HEK293 (cell line): ENCODE measurements around the gene STARD13.

ENCODE experiments used
- CTCF ChIA-PET: fragments of 350-600 bp; formaldehyde crosslinking; extraction: SDS; loops from one replicate; lab custom pipeline; 2021; ENCODE audit warnings: antibody characterized with exemption; lab: Yijun Ruan, JAX
- POLR2A ChIA-PET: fragments of 300-600 bp; formaldehyde crosslinking; extraction: SDS; loops from one replicate; lab custom pipeline; 2020; ENCODE audit warnings: antibody characterized with exemption, inconsistent platforms; lab: Yijun Ruan, JAX
- H3K27ac ChIP-seq: fragments of 200-500 bp; sonication (Bioruptor generic); 2 replicates; pipeline ENCODE4 v1.5.1; 2014; ENCODE audit warnings: low read depth, low read length, control low read depth, inconsistent platforms; ENCODE audit errors: extremely low read depth
- H3K36me3 ChIP-seq, 2 experiments: fragments of 200-500 bp in 1 of 2; sonication (Bioruptor generic) in 1 of 2; 1 replicate in 1 of 2; 2 replicates in 1 of 2; pipeline ENCODE4 v1.5.1; 2014 to 2017; ENCODE audit warnings: inconsistent platforms in 2 of 2, low read length in 2 of 2; ENCODE audit not compliant: control insufficient read depth in 2 of 2, insufficient read depth in 1 of 2
- H3K4me1 ChIP-seq: fragments of 200-500 bp; sonication (Bioruptor generic); 2 replicates; pipeline ENCODE4 v1.5.1; 2014; ENCODE audit warnings: mild to moderate bottlenecking, low read length, inconsistent platforms; ENCODE audit not compliant: control insufficient read depth, insufficient read depth
- H3K4me3 ChIP-seq: 2 replicates; pipeline ENCODE4 v1.5.1; 2011; ENCODE audit warnings: low read depth, mild to moderate bottlenecking, control low read depth, low read length, moderate library complexity
- H3K9me3 ChIP-seq: fragments of 200-500 bp; sonication (Bioruptor generic); 2 replicates; pipeline ENCODE4 v1.5.1; 2014; ENCODE audit warnings: low read depth, low read length, inconsistent platforms; ENCODE audit not compliant: control insufficient read depth, insufficient read depth
- ELK4 ChIP-seq: IDR thresholded peaks from 2 replicates; pipeline ENCODE4 v1.6.1; 2011; ENCODE audit warnings: mild to moderate bottlenecking, low read depth, low read length, borderline replicate concordance
- GLI2 ChIP-seq: fragments of 450-650 bp; formaldehyde crosslinking; IDR thresholded peaks from 2 replicates; pipeline ENCODE4; 2017; ENCODE audit warnings: missing biosample characterization, missing genetic modification characterization, low read depth, borderline replicate concordance
- GLIS1 ChIP-seq: fragments of 450-650 bp; formaldehyde crosslinking; IDR thresholded peaks from 2 replicates; pipeline ENCODE4 v1.5.1; 2016; ENCODE audit warnings: missing biosample characterization, missing genetic modification characterization
- PRDM6 ChIP-seq: fragments of 450-650 bp; formaldehyde crosslinking; IDR thresholded peaks from 2 replicates; pipeline ENCODE4 v1.5.1; 2017; ENCODE audit warnings: missing biosample characterization, missing genetic modification characterization
- SALL2 ChIP-seq: fragments of 450-650 bp; formaldehyde crosslinking; IDR thresholded peaks from 2 replicates; pipeline ENCODE4 v1.5.0; 2017; ENCODE audit warnings: missing biosample characterization, mild to moderate bottlenecking, missing genetic modification characterization, borderline replicate concordance
- ZBTB26 ChIP-seq: fragments of 450-650 bp; formaldehyde crosslinking; optimal IDR thresholded peaks from 2 replicates; pipeline ENCODE3; 2016; ENCODE audit warnings: missing biosample characterization, mild to moderate bottlenecking, missing genetic modification characterization
- ZBTB44 ChIP-seq: fragments of 450-650 bp; IDR thresholded peaks from 2 replicates; pipeline ENCODE4 v1.5.1; 2018; ENCODE audit warnings: missing biosample characterization, mild to moderate bottlenecking, missing genetic modification characterization
- ZFHX2 ChIP-seq: fragments of 450-650 bp; formaldehyde crosslinking; conservative IDR thresholded peaks from 2 replicates; pipeline ENCODE4 v1.5.1; 2016; ENCODE audit warnings: missing biosample characterization, missing genetic modification characterization
- ZIC2 ChIP-seq: fragments of 450-650 bp; formaldehyde crosslinking; IDR thresholded peaks from 2 replicates; pipeline ENCODE4 v1.5.1; 2016; ENCODE audit warnings: missing biosample characterization, missing genetic modification characterization
- ZNF16 ChIP-seq: fragments of 450-650 bp; formaldehyde crosslinking; IDR thresholded peaks from 2 replicates; pipeline ENCODE4 v1.5.1; 2016; ENCODE audit warnings: low read depth, missing biosample characterization, missing genetic modification characterization
- ZNF24 ChIP-seq: fragments of 450-650 bp; formaldehyde crosslinking; IDR thresholded peaks from 2 replicates; pipeline ENCODE4 v1.5.1; 2016; ENCODE audit warnings: missing biosample characterization, missing genetic modification characterization
- ZNF248 ChIP-seq: fragments of 450-650 bp; formaldehyde crosslinking; IDR thresholded peaks from 2 replicates; pipeline ENCODE4 v1.5.1; 2017; ENCODE audit warnings: missing biosample characterization, missing genetic modification characterization
- ZNF391 ChIP-seq: fragments of 450-650 bp; formaldehyde crosslinking; IDR thresholded peaks from 2 replicates; pipeline ENCODE4 v1.5.1; 2016; ENCODE audit warnings: low read depth, missing biosample characterization, missing genetic modification characterization, borderline replicate concordance
- ZNF473 ChIP-seq: fragments of 450-650 bp; formaldehyde crosslinking; IDR thresholded peaks from 2 replicates; pipeline ENCODE4 v1.5.1; 2017; ENCODE audit warnings: missing biosample characterization, missing genetic modification characterization
- ZNF501 ChIP-seq: fragments of 450-650 bp; formaldehyde crosslinking; IDR thresholded peaks from 2 replicates; pipeline ENCODE4 v1.5.1; 2016; ENCODE audit warnings: missing biosample characterization, missing genetic modification characterization
- ZNF518A ChIP-seq: fragments of 450-650 bp; formaldehyde crosslinking; conservative IDR thresholded peaks from 2 replicates; pipeline ENCODE4 v1.5.1; 2016; ENCODE audit warnings: low read depth, missing biosample characterization, missing genetic modification characterization
- ZNF548 ChIP-seq: fragments of 450-650 bp; formaldehyde crosslinking; IDR thresholded peaks from 2 replicates; pipeline ENCODE4 v1.5.1; 2016; ENCODE audit warnings: missing biosample characterization, missing genetic modification characterization
- ZNF558 ChIP-seq: fragments of 450-650 bp; formaldehyde crosslinking; IDR thresholded peaks from 2 replicates; pipeline ENCODE4 v1.5.1; 2016; ENCODE audit warnings: missing biosample characterization, missing genetic modification characterization
- ZNF571 ChIP-seq: fragments of 450-650 bp; formaldehyde crosslinking; IDR thresholded peaks from 2 replicates; pipeline ENCODE4 v1.5.0; 2017; ENCODE audit warnings: missing biosample characterization, missing genetic modification characterization
- ZNF707 ChIP-seq: fragments of 450-650 bp; formaldehyde crosslinking; IDR thresholded peaks from 2 replicates; pipeline ENCODE4 v1.5.1; 2016; ENCODE audit warnings: missing biosample characterization, missing genetic modification characterization

Gene STARD13

GRCh38 chr13:33261387-33262061 is 24.0 kb downstream of the STARD13 start (continued):
- TF ChIP-seq ZNF518A: no peak
- no peak for TF ChIP-seq ZNF16 (tag by site-specific recombination)
- TF ChIP-seq ZNF248 (tag by site-specific recombination): no peak

GRCh38 chr13:33260168-33261098 is 25.1 kb downstream of the STARD13 start:
- no peaks in the 10 kb centered on the region for H3K4me1 ChIP-seq
- no peak overlapping the region for H3K27ac ChIP-seq
- no peaks in the 10 kb centered on the region for H3K36me3 ChIP-seq
- H3K9me3 ChIP-seq: no peaks in the 10 kb centered on the region
- no peak overlapping the region for H3K4me3 ChIP-seq
- CTCF ChIA-PET: no interaction called here
- POLR2A ChIA-PET: no interaction called here
- TF ChIP-seq ZNF391 (tag by site-specific recombination): no peak
- TF ChIP-seq ZFHX2 (tag by site-specific recombination): 0 out of 2 replicates have a peak, but pooled peaks have one; percentile 24
- no peak for TF ChIP-seq ZNF248 (tag by site-specific recombination)
- TF ChIP-seq ZNF473 (tag by site-specific recombination): no peak
- TF ChIP-seq ELK4: no peak
- TF ChIP-seq SALL2 (tag by site-specific recombination): no peak
- no peak for TF ChIP-seq ZNF558
- TF ChIP-seq ZNF501 (tag by site-specific recombination): no peak
- no peak for TF ChIP-seq ZBTB26 (tag by site-specific recombination)
- TF ChIP-seq GLIS1 (tag by site-specific recombination): no peak
- TF ChIP-seq GLI2 (tag by site-specific recombination): no peak
- TF ChIP-seq ZNF24 (tag by site-specific recombination): no peak
- TF ChIP-seq PRDM6: peak; percentile 42
- TF ChIP-seq ZNF571 (tag by site-specific recombination): no peak
- TF ChIP-seq ZNF707: no peak
- TF ChIP-seq ZIC2: peak; percentile 78
- no peak for TF ChIP-seq ZNF548 (tag by site-specific recombination)
- no peak for TF ChIP-seq ZBTB44 (tag by site-specific recombination)
